Ascending aorta (tissue), 2 donors: ENCODE data around the gene LGALS7B. TPM values are rescaled to one million over a fixed set of nuclear protein-coding genes. Genes with fewer than 3 reads are reported as not detected.
"Not testable (repeated sequence)": the region's sequence is repeated elsewhere in the genome, so short reads cannot be mapped to it uniquely, and the experiment has no call there.

Source experiments
- DNase-seq, 2 donors: peaks; one replicate each; pipeline ENCODE4 v3.0.0-alpha.2; 2019; ENCODE audit warnings: low spot score in 2 of 2
- H3K27ac ChIP-seq, 2 donors: fragments of 200-600 bp; sonication (generic); one replicate each; pipeline ENCODE4 v1.5.1; 2016 to 2017; ENCODE audit warnings: mild to moderate bottlenecking in 1 of 2
- H3K27me3 ChIP-seq: fragments of 200-600 bp; sonication (generic); one replicate; pipeline ENCODE4 v1.5.1; 2017
- H3K36me3 ChIP-seq, 2 donors: fragments of 200-600 bp; sonication (generic); one replicate each; pipeline ENCODE4 v1.5.1; 2016
- H3K4me1 ChIP-seq, 2 donors: fragments of 200-600 bp; sonication (generic); one replicate each; pipeline ENCODE4 v1.5.1; 2016 to 2017; ENCODE audit warnings: mild to moderate bottlenecking in 1 of 2
- H3K4me3 ChIP-seq, 2 donors: fragments of 200-600 bp; sonication (generic); one replicate each; pipeline ENCODE4 v1.5.1; 2016 to 2017; ENCODE audit warnings: mild to moderate bottlenecking in 1 of 2
- H3K9me3 ChIP-seq, 2 donors: fragments of 200-600 bp; sonication (generic); one replicate each; pipeline ENCODE4 v1.5.1; 2016
- CTCF ChIP-seq, 3 experiments: fragments of 200-600 bp in 2 of 3; fragments of 450-650 bp in 1 of 3; sonication (generic) in 2 of 3; IDR thresholded peaks; one replicate each; pipeline ENCODE4 v1.5.1; 2016 to 2019; ENCODE audit warnings: antibody characterized with exemption in 3 of 3, mild to moderate bottlenecking in 1 of 3, moderate library complexity in 1 of 3
- intact Hi-C: fragments of 100-400 bp; cut with DNase I; formaldehyde crosslinking; loops from one replicate; pipeline ENCODE4 v1.15.1; 2023
- total RNA-seq: library from RNA; depleted of rRNA; stranded (reverse); fragments of >200 nt; gene quantifications from one replicate; pipeline ENCODE4 v1.1.0, GENCODE V29; 2016

Gene LGALS7B
- total RNA-seq, 1 donor from 2014 or later, result not detected

- TF ChIP-seq CTCF (IDR thresholded peaks at IDR 0.05), result no peak
- Histone ChIP-seq H3K27me3 (no peaks in the 10 kb centered on the region), H3K4me3 (no peak overlapping the region), H3K36me3 (no peaks in the 10 kb centered on the region), H3K4me1 (no peaks in the 10 kb centered on the region), H3K9me3 (no peaks in the 10 kb centered on the region), H3K27ac (no peak overlapping the region)
- DNase-seq, result no peak
- intact Hi-C loops, result no loop called here
Observed at GRCh38 chr19:38785187-38785699, 3.8 kb upstream of the LGALS7B start.

- H3K27me3 ChIP-seq, intact Hi-C loops, H3K36me3 ChIP-seq, H3K4me3 ChIP-seq, DNase-seq, H3K27ac ChIP-seq, H3K4me1 ChIP-seq, H3K9me3 ChIP-seq: not testable (repeated sequence)
Observed at GRCh38 chr19:38786061-38786460, 2.9 kb upstream of the LGALS7B start.

- Histone ChIP-seq H3K27me3 (no peaks in the 10 kb centered on the region), H3K9me3 (no peaks in the 10 kb centered on the region), H3K4me3 (no peak overlapping the region), H3K36me3 (no peaks in the 10 kb centered on the region), H3K27ac (no peak overlapping the region), H3K4me1 (no peaks in the 10 kb centered on the region)
- no peak for DNase-seq
- no peak for TF ChIP-seq CTCF (IDR thresholded peaks at IDR 0.05)
- intact Hi-C loops, result no loop called here
Observed at GRCh38 chr19:38786572-38787265, 2.3 kb upstream of the LGALS7B start.

- intact Hi-C loops, DNase-seq, H3K27me3 ChIP-seq, H3K9me3 ChIP-seq, H3K27ac ChIP-seq, H3K4me1 ChIP-seq, H3K36me3 ChIP-seq, H3K4me3 ChIP-seq: not testable (repeated sequence)
Observed at GRCh38 chr19:38790507-38791403, 1.8 kb downstream of the LGALS7B start.

- DNase-seq, H3K9me3 ChIP-seq, H3K4me1 ChIP-seq, H3K27me3 ChIP-seq, H3K27ac ChIP-seq, intact Hi-C loops, H3K36me3 ChIP-seq, H3K4me3 ChIP-seq: not testable (repeated sequence)
Observed at GRCh38 chr19:38791451-38792064, 2.6 kb downstream of the LGALS7B start.

- peak overlapping the region; percentile 33 to 42 for H3K4me3 ChIP-seq
- peak in 2 of 3 experiments; percentile 15 to 34 for TF ChIP-seq CTCF (IDR thresholded peaks at IDR 0.05)
- H3K4me1 ChIP-seq, result peaks cover 0 to 6% of the 10 kb centered on the region in 2 donors
- H3K27ac ChIP-seq, result no peak overlapping the region
- intact Hi-C loops, result no loop called here
- no peaks in the 10 kb centered on the region for H3K27me3 ChIP-seq
- H3K36me3 ChIP-seq, result no peaks in the 10 kb centered on the region
- no peaks in the 10 kb centered on the region for H3K9me3 ChIP-seq
- peak in 1 of 2 donors; percentile 72 for DNase-seq
Observed at GRCh38 chr19:38792250-38793111, 3.5 kb downstream of the LGALS7B start.
